Measurements from ENCODE around the gene WDR89. TPM values are rescaled to one million over a fixed set of nuclear protein-coding genes. Genes with fewer than 3 reads are reported as not detected.

WDR89 gene
- polyA plus RNA-seq, 1 of the 3 experiments (the other 2 are of a cell fraction) = 2.6 TPM

DNA sequence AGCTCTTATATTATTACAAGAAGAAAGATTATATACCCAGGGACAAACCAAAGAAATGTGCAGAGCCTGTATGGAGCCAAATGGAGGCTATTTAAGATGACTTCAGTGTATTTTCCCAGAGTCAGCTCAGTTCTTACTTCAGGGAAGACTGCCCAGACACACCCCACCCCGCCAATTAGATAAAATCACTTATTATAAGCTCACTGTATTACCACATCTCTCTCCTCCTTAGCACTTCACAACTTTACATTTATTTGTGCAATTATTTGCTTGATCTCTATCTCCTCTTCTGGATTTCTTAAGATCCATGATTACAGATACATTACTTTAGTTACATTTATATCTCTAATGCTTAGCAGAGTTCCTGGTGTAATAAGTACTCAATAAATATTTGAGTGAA, 24.7 kb upstream of the WDR89 start:
- ChIA-PET POLR2A (no interaction called here), CTCF (no interaction called here)
- Histone ChIP-seq H3K4me3 (ENCODE audit: low read depth in 2 of 2, low read length in 1 of 2) (no peak overlapping the region), H3K9me3 (no peaks in the 10 kb centered on the region), H3K9ac (no peak overlapping the region), H3K9me2 (no peaks in the 10 kb centered on the region), H3K36me3 (replicated peaks in 1 of 2; ENCODE audit: control insufficient read depth in 1 of 2, insufficient read depth in 2 of 2, low read length in 1 of 2) (no peaks in the 10 kb centered on the region), H2AFZ (ENCODE audit: low read depth) (no peak overlapping the region), H3K4me1 (ENCODE audit: control insufficient read depth in 1 of 2, insufficient read depth in 2 of 2, low read depth in 1 of 2, low read length in 1 of 2) (peaks cover 0 to 5% of the 10 kb centered on the region in 2 experiments; a peak in 1 of 4 replicates), H3F3A (replicated peaks; ENCODE audit: insufficient read depth) (no peaks in the 10 kb centered on the region), H3K4me2 (no peak overlapping the region), H3K27me3 (ENCODE audit: insufficient read depth) (no peaks in the 10 kb centered on the region), H3K27ac (ENCODE audit: low read depth in 2 of 2, low read length in 1 of 2) (no peak overlapping the region), H4K20me1 (ENCODE audit: insufficient read depth) (no peaks in the 10 kb centered on the region), H3K79me2 (ENCODE audit: insufficient read depth) (no peaks in the 10 kb centered on the region)
- TF ChIP-seq, protein P1, sequence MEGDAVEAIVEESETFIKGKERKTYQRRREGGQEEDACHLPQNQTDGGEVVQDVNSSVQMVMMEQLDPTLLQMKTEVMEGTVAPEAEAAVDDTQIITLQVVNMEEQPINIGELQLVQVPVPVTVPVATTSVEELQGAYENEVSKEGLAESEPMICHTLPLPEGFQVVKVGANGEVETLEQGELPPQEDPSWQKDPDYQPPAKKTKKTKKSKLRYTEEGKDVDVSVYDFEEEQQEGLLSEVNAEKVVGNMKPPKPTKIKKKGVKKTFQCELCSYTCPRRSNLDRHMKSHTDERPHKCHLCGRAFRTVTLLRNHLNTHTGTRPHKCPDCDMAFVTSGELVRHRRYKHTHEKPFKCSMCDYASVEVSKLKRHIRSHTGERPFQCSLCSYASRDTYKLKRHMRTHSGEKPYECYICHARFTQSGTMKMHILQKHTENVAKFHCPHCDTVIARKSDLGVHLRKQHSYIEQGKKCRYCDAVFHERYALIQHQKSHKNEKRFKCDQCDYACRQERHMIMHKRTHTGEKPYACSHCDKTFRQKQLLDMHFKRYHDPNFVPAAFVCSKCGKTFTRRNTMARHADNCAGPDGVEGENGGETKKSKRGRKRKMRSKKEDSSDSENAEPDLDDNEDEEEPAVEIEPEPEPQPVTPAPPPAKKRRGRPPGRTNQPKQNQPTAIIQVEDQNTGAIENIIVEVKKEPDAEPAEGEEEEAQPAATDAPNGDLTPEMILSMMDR (IDR thresholded peaks at IDR 0.05) = no peak
- TF ChIP-seq, protein P2, sequence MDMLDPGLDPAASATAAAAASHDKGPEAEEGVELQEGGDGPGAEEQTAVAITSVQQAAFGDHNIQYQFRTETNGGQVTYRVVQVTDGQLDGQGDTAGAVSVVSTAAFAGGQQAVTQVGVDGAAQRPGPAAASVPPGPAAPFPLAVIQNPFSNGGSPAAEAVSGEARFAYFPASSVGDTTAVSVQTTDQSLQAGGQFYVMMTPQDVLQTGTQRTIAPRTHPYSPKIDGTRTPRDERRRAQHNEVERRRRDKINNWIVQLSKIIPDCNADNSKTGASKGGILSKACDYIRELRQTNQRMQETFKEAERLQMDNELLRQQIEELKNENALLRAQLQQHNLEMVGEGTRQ (IDR thresholded peaks at IDR 0.05; ENCODE audit: borderline replicate concordance, low read depth, low read length) = no peak
- TF ChIP-seq ELF1 (IDR thresholded peaks at IDR 0.05) (no peak), EZH2phosphoT487 (IDR thresholded peaks at IDR 0.05; ENCODE audit: borderline replicate concordance, low read depth) (no peak), RFX5 (IDR thresholded peaks at IDR 0.05; ENCODE audit: low read length) (no peak), GATA2 (CRISPR knock-in tag; IDR thresholded peaks at IDR 0.05) (no peak), TAF1 (IDR thresholded peaks at IDR 0.05; ENCODE audit: borderline replicate concordance, low read depth, low read length) (no peak), MEF2A (IDR thresholded peaks at IDR 0.05; ENCODE audit: borderline replicate concordance, low read depth) (no peak), JUND (IDR thresholded peaks at IDR 0.05) (no peak), YY1 (IDR thresholded peaks at IDR 0.05; ENCODE audit: low read depth) (no peak), TEAD4 (IDR thresholded peaks at IDR 0.05; ENCODE audit: borderline replicate concordance, insufficient read depth) (no peak), CHD2 (IDR thresholded peaks at IDR 0.05; ENCODE audit: low read length, partially characterized antibody) (no peak), FOSL2 (IDR thresholded peaks at IDR 0.05; ENCODE audit: borderline replicate concordance, low read depth) (no peak), NFIC (IDR thresholded peaks at IDR 0.05; ENCODE audit: borderline replicate concordance) (no peak)
- TF ChIP-seq, protein P3, sequence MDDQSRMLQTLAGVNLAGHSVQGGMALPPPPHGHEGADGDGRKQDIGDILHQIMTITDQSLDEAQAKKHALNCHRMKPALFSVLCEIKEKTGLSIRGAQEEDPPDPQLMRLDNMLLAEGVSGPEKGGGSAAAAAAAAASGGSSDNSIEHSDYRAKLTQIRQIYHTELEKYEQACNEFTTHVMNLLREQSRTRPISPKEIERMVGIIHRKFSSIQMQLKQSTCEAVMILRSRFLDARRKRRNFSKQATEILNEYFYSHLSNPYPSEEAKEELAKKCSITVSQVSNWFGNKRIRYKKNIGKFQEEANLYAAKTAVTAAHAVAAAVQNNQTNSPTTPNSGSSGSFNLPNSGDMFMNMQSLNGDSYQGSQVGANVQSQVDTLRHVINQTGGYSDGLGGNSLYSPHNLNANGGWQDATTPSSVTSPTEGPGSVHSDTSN (IDR thresholded peaks at IDR 0.05) = no peak
- WGBS (ENCODE audit: low lambda C conversion rate) = 78% methylated on average over 1 of the region's 1 CpG
- DNase-seq = no peak

Data from SK-N-SH (cell line).